NCI-H526 treated with DMSO at 0.1 percent for 48 hours (cell line): ENCODE results near the gene ATP5F1D.

Experiments used
- DNase-seq: peaks from one replicate; lab custom pipeline; 2025; lab: John Stamatoyannopoulos, UW

ATP5F1D gene

GRCh38 chr19:1283207-1283916 lies 41.8 kb downstream of the ATP5F1D start:
- DNase-seq: no peak

GRCh38 chr19:1283917-1284292 lies 42.4 kb downstream of the ATP5F1D start:
- DNase-seq: no peak

GRCh38 chr19:1284293-1284978 lies 42.9 kb downstream of the ATP5F1D start:
- DNase-seq: no peak

- no peak for DNase-seq
These were observed 43.6 kb downstream of the ATP5F1D start for GRCh38 chr19:1284979-1285736.

GRCh38 chr19:1285737-1286360 lies 44.3 kb downstream of the ATP5F1D start, which contains the start of gene EFNA2:
Gene EFNA2, plus strand, starts transcription at chr19:1285873. Its CDS starts 296 bp downstream, at chr19:1286169.
- DNase-seq: no peak

GRCh38 chr19:1286487-1287353 lies 45.2 kb downstream of the ATP5F1D start:
- no peak for DNase-seq

- no peak for DNase-seq
These were observed 46.0 kb downstream of the ATP5F1D start for GRCh38 chr19:1287354-1288225.

- DNase-seq: no peak
These were observed 46.7 kb downstream of the ATP5F1D start for GRCh38 chr19:1288226-1288612.

- no peak for DNase-seq
These were observed 47.5 kb downstream of the ATP5F1D start for GRCh38 chr19:1288833-1289685.

- DNase-seq: no peak
These were observed 48.1 kb downstream of the ATP5F1D start for GRCh38 chr19:1289686-1290025.

- DNase-seq: no peak
These were observed 48.7 kb downstream of the ATP5F1D start for GRCh38 chr19:1290196-1290702.

- no peak for DNase-seq
These were observed 49.4 kb downstream of the ATP5F1D start for GRCh38 chr19:1290703-1291651.

GRCh38 chr19:1291761-1292418 lies 50.3 kb downstream of the ATP5F1D start:
- no peak for DNase-seq

GRCh38 chr19:1292419-1293151 lies 51.0 kb downstream of the ATP5F1D start:
- DNase-seq: no peak

- no peak for DNase-seq
These were observed 52.4 kb downstream of the ATP5F1D start for GRCh38 chr19:1293782-1294604.
